Panc1 (cell line): Measurements from ENCODE around the gene DRGX. TPM values are rescaled to one million over a fixed set of nuclear protein-coding genes. Genes with fewer than 3 reads are reported as not detected.

Source experiments
- ATAC-seq: fragments of 200-7000 bp; cut with Tn5 transposase; 2 replicates; pipeline ENCODE4 v1.9.1; 2020; ENCODE audit warnings: mild to moderate bottlenecking, moderate library complexity
- BruUV-seq: library from RNA; stranded (reverse); fragments of 400-500 nt; replicated peaks from 2 replicates; lab custom pipeline; 2021; lab: Mats Ljungman, UMichigan
- CTCF ChIA-PET: fragments of 300-600 bp; sonication (Branson Sonifier 250); formaldehyde crosslinking; loops from one replicate; lab custom pipeline; 2022; ENCODE audit warnings: antibody characterized with exemption; lab: Charles Lee
- POLR2A ChIA-PET: fragments of 300-600 bp; sonication (Branson Sonifier 250); formaldehyde crosslinking; loops from one replicate; lab custom pipeline; 2022; ENCODE audit warnings: antibody characterized with exemption; lab: Charles Lee
- DNase-seq: peaks from one replicate; pipeline ENCODE4 v3.0.0-alpha.2; 2010; ENCODE audit warnings: low read depth, low spot score
- H3K27ac ChIP-seq: 2 replicates; pipeline ENCODE4 v1.5.1; 2011; ENCODE audit warnings: mild to moderate bottlenecking, low read length, inconsistent platforms
- H3K27me3 ChIP-seq: fragments of 200-500 bp; sonication (Bioruptor generic); 2 replicates; pipeline ENCODE4 v1.6.0; 2014; ENCODE audit warnings: low read length, inconsistent platforms; ENCODE audit not compliant: control insufficient read depth, insufficient read depth
- H3K36me3 ChIP-seq: fragments of 200-500 bp; sonication (Bioruptor generic); 2 replicates; pipeline ENCODE4 v1.5.1; 2014; ENCODE audit warnings: inconsistent platforms, mild to moderate bottlenecking, low read length, moderate library complexity; ENCODE audit not compliant: control insufficient read depth, insufficient read depth
- H3K4me1 ChIP-seq: 2 replicates; pipeline ENCODE4 v1.5.1; 2011; ENCODE audit warnings: inconsistent platforms, mild to moderate bottlenecking, low read length, moderate library complexity; ENCODE audit not compliant: control insufficient read depth, insufficient read depth
- H3K4me3 ChIP-seq, 2 experiments: 2 replicates each; pipeline ENCODE4 v1.5.1; 2011 to 2012; ENCODE audit warnings: low read depth in 2 of 2, low read length in 2 of 2, mild to moderate bottlenecking in 2 of 2, inconsistent platforms in 1 of 2, moderate library complexity in 1 of 2
- H3K9me3 ChIP-seq: fragments of 200-500 bp; sonication (Bioruptor generic); 2 replicates; pipeline ENCODE4 v1.5.1; 2014; ENCODE audit warnings: low read depth, mild to moderate bottlenecking, inconsistent platforms, low read length, moderate library complexity; ENCODE audit not compliant: control insufficient read depth, insufficient read depth
- CTCF ChIP-seq: fragments of 450-650 bp; IDR thresholded peaks from 2 replicates; pipeline ENCODE4 v1.5.1; 2017; ENCODE audit warnings: mild to moderate bottlenecking
- POLR2AphosphoS5 ChIP-seq: IDR thresholded peaks from 2 replicates; pipeline ENCODE4 v1.6.1; 2012; ENCODE audit warnings: mild to moderate bottlenecking, low read depth, low read length, moderate library complexity
- REST ChIP-seq, 2 experiments: IDR thresholded peaks; 2 replicates each; pipeline ENCODE4 v1.6.1; 2011 to 2012; ENCODE audit warnings: low read depth in 2 of 2, control low read depth in 1 of 2, low read length in 1 of 2, mild to moderate bottlenecking in 1 of 2, moderate library complexity in 1 of 2; ENCODE audit not compliant: insufficient read depth in 1 of 2
- SIN3A ChIP-seq: IDR thresholded peaks from 2 replicates; pipeline ENCODE4 v1.6.1; 2012; ENCODE audit warnings: low read depth, mild to moderate bottlenecking, low read length, moderate library complexity, borderline replicate concordance; ENCODE audit not compliant: insufficient read depth
- TCF7L2 ChIP-seq: IDR thresholded peaks from 2 replicates; pipeline ENCODE4 v1.6.1; 2011; ENCODE audit warnings: mild to moderate bottlenecking, low read depth, low read length, inconsistent platforms
- in situ Hi-C: cut with HindIII; loops from 2 replicates; pipeline ENCODE4 v1.10.0; 2016; ENCODE audit warnings: low sequenced_read_pairs, low pct_unique_long_range_greater_than_20kb
- intact Hi-C: fragments of 100-400 bp; cut with micrococcal nuclease; formaldehyde crosslinking; loops from one replicate; pipeline ENCODE4 v1.10.0; 2022; ENCODE audit not compliant: unreplicated experiment
- total RNA-seq: library from RNA; stranded (reverse); gene quantifications from one replicate; pipeline ENCODE4 v1.2.1, GENCODE V29; 2021; ENCODE audit not compliant: unreplicated experiment

The DRGX gene
- total RNA-seq, 1 experiment from 2014 or later = 0.15 TPM

GRCh38 chr10:49382826-49383225, 13.1 kb downstream of the DRGX start:
- ATAC-seq = no peak
- H3K27me3 ChIP-seq = 0 out of 2 replicates have a peak, but pooled peaks cover 2% of the 10 kb centered on the region
- ChIA-PET POLR2A (interaction anchor here (0.5 to 0.7 kb wide), 2 partner anchors 13 to 394 kb away, joined by 3 read pairs; no protein-coding TSS in a partner anchor), CTCF (no interaction called here)
- no peaks in the 10 kb centered on the region for H3K9me3 ChIP-seq
- no peaks in the 10 kb centered on the region for H3K4me1 ChIP-seq
- in situ Hi-C loops = no loop called here
- BruUV-seq = no TSS peak
- no peaks in the 10 kb centered on the region for H3K36me3 ChIP-seq
- no peak overlapping the region for H3K27ac ChIP-seq
- no peak for DNase-seq
- no peak overlapping the region for H3K4me3 ChIP-seq
- no peak for TF ChIP-seq CTCF
- no peak for TF ChIP-seq SIN3A
- no peak for TF ChIP-seq REST (IDR thresholded peaks at IDR 0.05; ENCODE audit: insufficient read depth in 1 of 2, low read depth in 2 of 2, low read length in 1 of 2)
- TF ChIP-seq TCF7L2 = no peak
- TF ChIP-seq POLR2AphosphoS5 = no peak
- intact Hi-C loops = no loop called here

- Histone ChIP-seq H3K9me3 (no peaks in the 10 kb centered on the region), H3K4me1 (no peaks in the 10 kb centered on the region), H3K36me3 (no peaks in the 10 kb centered on the region), H3K27me3 (peaks cover 4% of the 10 kb centered on the region; the same call in 1 of the 2 replicates), H3K27ac (no peak overlapping the region), H3K4me3 (no peak overlapping the region)
- in situ Hi-C loops = no loop called here
- no peak for ATAC-seq
- POLR2A ChIA-PET = interaction anchor here (0.5 kb wide), 1 partner anchor 12 kb away, joined by 3 read pairs; no protein-coding TSS in a partner anchor
- TF ChIP-seq TCF7L2 (no peak), CTCF (no peak), REST (IDR thresholded peaks at IDR 0.05; ENCODE audit: insufficient read depth in 1 of 2, low read depth in 2 of 2, low read length in 1 of 2) (no peak), SIN3A (no peak), POLR2AphosphoS5 (no peak)
- intact Hi-C loops = no loop called here
- CTCF ChIA-PET = no interaction called here
- no peak for DNase-seq
- no TSS peak for BruUV-seq
Observed at GRCh38 chr10:49382226-49382625, 13.7 kb downstream of the DRGX start.
